IPS-20b (cell line): ENCODE measurements around the gene CEP131.

Experiments used
- H3K27ac ChIP-seq: one replicate; pipeline ENCODE4 v1.5.1; 2013; ENCODE audit warnings: low read length
- H3K27me3 ChIP-seq: 2 replicates; pipeline ENCODE4 v1.6.1; 2013; ENCODE audit warnings: mild to moderate bottlenecking, low read length, inconsistent platforms; ENCODE audit not compliant: insufficient read depth
- H3K36me3 ChIP-seq: 2 replicates; pipeline ENCODE4 v1.6.1; 2013; ENCODE audit warnings: low read depth, mild to moderate bottlenecking, inconsistent platforms, low read length, moderate library complexity; ENCODE audit not compliant: insufficient read depth
- H3K4me1 ChIP-seq: 2 replicates; pipeline ENCODE4 v1.6.1; 2013; ENCODE audit warnings: mild to moderate bottlenecking, control low read depth, inconsistent platforms, low read length, moderate library complexity; ENCODE audit not compliant: insufficient read depth
- H3K4me3 ChIP-seq: 2 replicates; pipeline ENCODE4 v1.5.1; 2013; ENCODE audit warnings: mild to moderate bottlenecking, low read length, inconsistent platforms
- H3K9ac ChIP-seq: 2 replicates; pipeline ENCODE4 v1.6.1; 2013; ENCODE audit warnings: low read depth, mild to moderate bottlenecking, inconsistent platforms, low read length, moderate library complexity
- H3K9me3 ChIP-seq: 2 replicates; pipeline ENCODE4 v1.6.1; 2013; ENCODE audit warnings: mild to moderate bottlenecking, low read depth, low read length, inconsistent platforms; ENCODE audit not compliant: insufficient read depth

Gene CEP131

GRCh38 chr17:81235822-81236740, 13.3 kb upstream of the CEP131 start:
- Histone ChIP-seq H3K9me3 (no peaks in the 10 kb centered on the region), H3K27ac (no peak overlapping the region), H3K27me3 (no peaks in the 10 kb centered on the region), H3K4me1 (peaks cover 5% of the 10 kb centered on the region; the same call in 1 of the 2 replicates), H3K4me3 (no peak overlapping the region), H3K9ac (no peak overlapping the region), H3K36me3 (peaks cover under 1% of the 10 kb centered on the region; the same call in 1 of the 2 replicates)

GRCh38 chr17:81234940-81235821, 12.4 kb upstream of the CEP131 start:
- H3K27ac ChIP-seq, result no peak overlapping the region
- peaks cover 2% of the 10 kb centered on the region; the same call in 1 of the 2 replicates for H3K36me3 ChIP-seq
- no peaks in the 10 kb centered on the region for H3K9me3 ChIP-seq
- H3K9ac ChIP-seq, result no peak overlapping the region
- peaks cover 5% of the 10 kb centered on the region; the same call in 1 of the 2 replicates for H3K4me1 ChIP-seq
- no peak overlapping the region for H3K4me3 ChIP-seq
- no peaks in the 10 kb centered on the region for H3K27me3 ChIP-seq

DNA sequence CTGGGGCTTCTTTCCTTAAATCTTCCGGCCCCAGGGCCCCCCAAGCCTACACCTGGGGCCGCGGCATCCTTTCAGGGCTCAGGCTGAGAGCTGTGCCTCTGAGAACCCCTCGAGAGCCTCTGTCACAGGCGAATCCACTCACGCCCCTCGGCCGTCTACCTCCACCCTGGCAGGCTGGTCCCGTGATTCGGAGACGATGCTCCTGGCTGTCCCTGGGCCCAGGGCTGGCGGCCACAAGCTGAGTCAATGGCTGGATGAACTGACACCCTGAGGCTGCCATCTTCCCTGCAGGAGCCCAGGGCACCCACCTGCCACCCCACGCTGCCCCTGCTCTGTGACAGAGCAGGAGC, 11.7 kb upstream of the CEP131 start:
- Histone ChIP-seq H3K27me3 (no peaks in the 10 kb centered on the region), H3K36me3 (peaks cover 6% of the 10 kb centered on the region; the same call in 1 of the 2 replicates), H3K9me3 (no peaks in the 10 kb centered on the region), H3K9ac (no peak overlapping the region), H3K27ac (no peak overlapping the region), H3K4me3 (no peak overlapping the region), H3K4me1 (peaks cover 5% of the 10 kb centered on the region; the same call in 1 of the 2 replicates)

DNA sequence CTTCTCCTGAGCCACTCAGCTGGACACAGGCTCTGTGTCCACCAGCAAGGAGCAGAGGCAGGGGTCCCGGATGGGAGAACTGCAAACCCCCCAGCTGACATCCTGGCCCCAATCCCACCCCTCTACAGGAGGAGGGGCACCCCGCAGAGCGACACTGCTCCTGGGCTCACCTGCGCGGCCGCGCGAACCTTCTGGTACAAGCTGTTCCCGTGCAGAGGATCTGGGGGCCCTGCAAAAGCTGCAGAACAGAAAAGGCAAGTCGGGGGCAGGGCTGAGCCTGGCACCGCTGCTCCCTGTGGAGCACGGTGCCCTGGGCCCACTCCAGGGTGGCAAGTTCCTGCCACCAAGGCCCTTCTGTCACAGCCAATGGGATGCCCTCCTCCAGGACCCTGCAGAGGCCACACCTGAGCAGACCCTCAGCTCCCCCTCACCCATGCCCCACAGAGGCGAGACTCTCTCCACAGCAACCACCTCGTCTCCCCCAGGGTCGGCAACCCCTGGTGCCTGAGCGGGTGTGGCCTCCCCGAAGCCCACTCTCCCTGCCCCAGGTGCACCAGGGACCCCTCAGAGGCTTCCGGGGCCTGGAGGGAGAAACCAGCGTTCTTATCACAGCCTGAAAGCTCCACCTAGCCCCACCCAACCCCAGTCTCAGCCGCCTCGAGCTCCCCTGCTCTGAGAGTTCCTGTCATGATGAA, 11.2 kb upstream of the CEP131 start:
- no peak overlapping the region for H3K9ac ChIP-seq
- no peak overlapping the region for H3K27ac ChIP-seq
- H3K4me1 ChIP-seq, result peaks cover 5% of the 10 kb centered on the region; the same call in 1 of the 2 replicates
- no peaks in the 10 kb centered on the region for H3K9me3 ChIP-seq
- H3K27me3 ChIP-seq, result no peaks in the 10 kb centered on the region
- H3K36me3 ChIP-seq, result peaks cover 6% of the 10 kb centered on the region; the same call in 1 of the 2 replicates
- no peak overlapping the region for H3K4me3 ChIP-seq

DNA sequence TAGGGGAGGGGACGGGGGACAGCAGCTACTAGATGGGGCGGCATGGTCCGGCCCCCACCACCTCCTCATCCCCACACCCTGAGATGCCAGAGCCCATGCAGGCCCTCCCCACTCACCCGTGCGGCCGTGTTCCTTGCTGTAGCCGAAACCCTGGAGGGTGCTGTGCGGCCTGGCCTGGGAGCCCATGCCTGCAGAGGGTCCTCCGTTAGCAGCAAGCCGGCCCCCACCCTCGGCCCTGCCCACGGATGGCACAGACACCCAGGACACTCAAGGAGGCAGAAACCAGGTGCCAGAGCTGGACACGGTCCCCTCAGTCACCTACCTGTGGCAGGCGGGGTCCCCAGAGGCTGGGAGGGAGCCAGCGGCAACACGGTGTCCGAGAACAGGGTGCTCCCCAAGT, 10.6 kb upstream of the CEP131 start:
- H3K36me3 ChIP-seq, result peaks cover 6% of the 10 kb centered on the region; the same call in 1 of the 2 replicates
- no peaks in the 10 kb centered on the region for H3K27me3 ChIP-seq
- H3K4me1 ChIP-seq, result peaks cover 5% of the 10 kb centered on the region; the same call in 1 of the 2 replicates
- no peak overlapping the region for H3K9ac ChIP-seq
- no peak overlapping the region for H3K4me3 ChIP-seq
- H3K27ac ChIP-seq, result no peak overlapping the region
- no peaks in the 10 kb centered on the region for H3K9me3 ChIP-seq

GRCh38 chr17:81232616-81233241, 10.0 kb upstream of the CEP131 start:
- Histone ChIP-seq H3K27me3 (no peaks in the 10 kb centered on the region), H3K36me3 (peaks cover 6% of the 10 kb centered on the region; the same call in 1 of the 2 replicates), H3K4me1 (peaks cover 1% of the 10 kb centered on the region; the same call in 1 of the 2 replicates), H3K9ac (no peak overlapping the region), H3K27ac (no peak overlapping the region), H3K4me3 (no peak overlapping the region), H3K9me3 (no peaks in the 10 kb centered on the region)

DNA sequence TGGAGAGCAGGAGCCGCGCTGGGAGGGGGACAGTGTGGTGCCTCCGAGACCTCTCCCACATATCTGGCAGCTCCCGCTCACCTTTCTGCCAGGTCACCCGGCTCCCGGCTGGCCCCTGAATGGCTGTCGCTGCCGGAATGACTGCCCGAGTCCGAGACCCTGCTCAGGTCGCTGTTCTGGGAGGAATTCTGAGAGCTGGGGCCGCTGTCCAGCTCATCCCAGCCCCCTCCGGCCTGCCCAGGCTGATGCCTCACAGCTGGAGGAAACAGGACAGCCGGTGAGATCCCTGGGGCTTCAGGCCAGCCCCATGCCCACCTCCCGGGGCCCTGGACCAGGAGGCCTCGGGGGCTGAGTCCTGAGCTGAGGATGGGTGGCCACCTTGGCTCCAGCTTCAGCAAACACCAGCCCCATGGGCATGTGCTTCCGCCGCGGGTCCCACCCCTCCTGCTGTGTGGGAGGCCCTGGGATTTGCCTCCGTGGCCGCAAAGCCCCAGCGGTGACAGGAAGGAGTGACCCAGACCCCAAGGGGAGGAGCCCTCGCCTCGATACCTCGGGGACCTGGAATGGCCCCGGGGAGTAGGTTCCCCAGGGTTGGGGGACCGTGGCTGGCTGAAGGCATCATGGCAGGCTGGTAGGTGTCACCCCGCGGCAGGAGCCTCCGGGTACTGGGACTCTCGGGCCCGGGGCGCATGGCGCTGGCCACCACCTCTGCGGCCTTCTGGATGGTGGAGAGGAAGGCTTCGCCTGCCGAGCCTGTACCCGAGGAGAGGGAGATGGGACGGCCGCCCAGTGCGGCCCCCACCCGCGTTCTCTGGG, 9.2 kb upstream of the CEP131 start:
- Histone ChIP-seq H3K4me1 (no peaks in the 10 kb centered on the region), H3K27me3 (no peaks in the 10 kb centered on the region), H3K9me3 (no peaks in the 10 kb centered on the region), H3K36me3 (peaks cover 6% of the 10 kb centered on the region; the same call in 1 of the 2 replicates), H3K27ac (no peak overlapping the region), H3K4me3 (no peak overlapping the region), H3K9ac (no peak overlapping the region)

GRCh38 chr17:81231121-81231645, 8.4 kb upstream of the CEP131 start:
- Histone ChIP-seq H3K27ac (no peak overlapping the region), H3K9me3 (no peaks in the 10 kb centered on the region), H3K27me3 (no peaks in the 10 kb centered on the region), H3K4me3 (no peak overlapping the region), H3K4me1 (no peaks in the 10 kb centered on the region), H3K36me3 (peaks cover 6% of the 10 kb centered on the region; the same call in 1 of the 2 replicates), H3K9ac (no peak overlapping the region)

DNA sequence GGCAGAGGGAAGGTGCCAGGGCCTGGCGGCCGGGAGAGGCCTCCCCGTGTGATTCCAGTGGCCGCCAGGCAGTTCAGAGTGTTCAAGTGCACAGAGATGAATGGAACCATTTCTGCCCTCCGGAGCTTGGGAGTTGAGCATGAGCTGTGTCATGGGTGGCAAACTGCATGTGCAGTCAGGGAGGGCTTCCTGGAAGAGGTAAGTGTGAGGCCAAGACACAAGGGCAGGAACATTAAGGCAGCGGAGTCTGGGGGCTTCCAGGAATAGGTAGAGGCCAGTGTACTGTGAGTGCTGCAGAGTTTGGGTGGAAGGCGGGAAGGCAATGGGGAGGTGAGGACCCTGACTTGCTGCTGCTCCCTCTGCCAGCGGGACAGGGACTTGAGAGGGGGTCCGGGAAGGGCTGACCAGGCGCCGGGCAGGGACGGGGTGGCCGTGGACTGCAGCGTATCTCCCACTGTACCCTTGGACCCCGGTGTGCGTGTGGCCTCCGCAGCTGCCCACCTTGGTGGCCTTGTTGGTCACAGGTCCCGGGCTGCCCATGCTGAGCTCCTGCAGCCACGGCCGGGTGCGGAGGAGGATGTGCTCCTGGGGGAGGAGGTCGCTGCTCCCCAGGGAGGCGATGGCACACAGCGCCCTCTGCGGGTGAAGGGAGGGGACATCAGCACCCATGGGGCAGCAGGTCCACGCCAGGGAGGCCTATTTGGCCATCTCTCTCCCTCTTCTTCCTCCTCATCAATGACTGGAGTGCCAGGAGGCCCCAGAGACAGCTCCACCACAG, 7.5 kb upstream of the CEP131 start:
- H3K36me3 ChIP-seq, result peaks cover 6% of the 10 kb centered on the region; the same call in 1 of the 2 replicates
- no peak overlapping the region for H3K9ac ChIP-seq

DNA sequence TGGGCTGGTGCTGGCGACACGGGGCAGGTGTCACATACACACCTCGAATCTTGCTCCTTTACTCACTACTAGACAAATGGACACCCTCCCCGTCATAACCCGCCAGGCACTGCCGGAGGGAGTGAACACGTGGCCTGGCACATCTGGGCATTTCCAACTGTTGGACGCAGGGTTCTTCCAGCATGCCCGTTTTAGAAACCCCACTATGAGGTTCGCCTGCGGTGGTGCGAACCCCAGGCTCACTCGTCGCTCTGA, 6.8 kb upstream of the CEP131 start:
- Histone ChIP-seq H3K4me3 (no peak overlapping the region), H3K9me3 (no peaks in the 10 kb centered on the region), H3K27me3 (no peaks in the 10 kb centered on the region), H3K9ac (no peak overlapping the region), H3K4me1 (no peaks in the 10 kb centered on the region), H3K36me3 (peaks cover 6% of the 10 kb centered on the region; the same call in 1 of the 2 replicates), H3K27ac (no peak overlapping the region)

More for the DNA sequence above, 7.5 kb upstream of the CEP131 start:
- Histone ChIP-seq H3K27ac (no peak overlapping the region), H3K4me1 (no peaks in the 10 kb centered on the region), H3K4me3 (no peak overlapping the region), H3K9me3 (no peaks in the 10 kb centered on the region), H3K27me3 (no peaks in the 10 kb centered on the region)
